GM12872 (cell line): ENCODE results near the gene MALT1.

ENCODE experiments used
- CTCF ChIP-seq: IDR thresholded peaks from 3 replicates; pipeline ENCODE4 v1.5.1; 2011; ENCODE audit warnings: low read depth, mild to moderate bottlenecking, low read length, moderate library complexity; ENCODE audit not compliant: insufficient read depth

The MALT1 gene

GRCh38 chr18:58659691-58660090 is 11.6 kb upstream of the MALT1 start:
- no peak for TF ChIP-seq CTCF

GRCh38 chr18:58660915-58661314 is 10.3 kb upstream of the MALT1 start:
- no peak for TF ChIP-seq CTCF

- no peak for TF ChIP-seq CTCF
Observed at GRCh38 chr18:58661423-58661822, 9.8 kb upstream of the MALT1 start.

- TF ChIP-seq CTCF, result no peak
Observed at GRCh38 chr18:58662118-58662517, 9.1 kb upstream of the MALT1 start.

- no peak for TF ChIP-seq CTCF
Observed at GRCh38 chr18:58666176-58666575, 5.1 kb upstream of the MALT1 start.

- TF ChIP-seq CTCF, result no peak
Observed at GRCh38 chr18:58668211-58668610, 3.1 kb upstream of the MALT1 start.

- TF ChIP-seq CTCF, result no peak
Observed at GRCh38 chr18:58668897-58669296, 2.4 kb upstream of the MALT1 start.
